Fibroblast of mammary gland (primary cell): ENCODE results near the gene PTX3.

Source experiments
- DNase-seq: peaks from one replicate; pipeline ENCODE4 v3.0.0-alpha.2; 2010; ENCODE audit warnings: low read depth
- H3K4me3 ChIP-seq: 2 replicates; pipeline ENCODE4 v1.5.1; 2011; ENCODE audit warnings: low read depth, mild to moderate bottlenecking, low read length, moderate library complexity; ENCODE audit not compliant: control insufficient read depth
- CTCF ChIP-seq: conservative IDR thresholded peaks from 2 replicates; pipeline ENCODE4 v1.5.1; 2011; ENCODE audit warnings: low read depth, low read length, inconsistent platforms; ENCODE audit not compliant: control insufficient read depth, insufficient read depth

The PTX3 gene

GRCh38 chr3:157441102-157441624 is 4.5 kb downstream of the PTX3 start:
- H3K4me3 ChIP-seq = no peak overlapping the region
- no peak for DNase-seq
- no peak for TF ChIP-seq CTCF

GRCh38 chr3:157442729-157443128 is 6.1 kb downstream of the PTX3 start:
- no peak overlapping the region for H3K4me3 ChIP-seq
- TF ChIP-seq CTCF = no peak
- peak; percentile 74 for DNase-seq

DNA sequence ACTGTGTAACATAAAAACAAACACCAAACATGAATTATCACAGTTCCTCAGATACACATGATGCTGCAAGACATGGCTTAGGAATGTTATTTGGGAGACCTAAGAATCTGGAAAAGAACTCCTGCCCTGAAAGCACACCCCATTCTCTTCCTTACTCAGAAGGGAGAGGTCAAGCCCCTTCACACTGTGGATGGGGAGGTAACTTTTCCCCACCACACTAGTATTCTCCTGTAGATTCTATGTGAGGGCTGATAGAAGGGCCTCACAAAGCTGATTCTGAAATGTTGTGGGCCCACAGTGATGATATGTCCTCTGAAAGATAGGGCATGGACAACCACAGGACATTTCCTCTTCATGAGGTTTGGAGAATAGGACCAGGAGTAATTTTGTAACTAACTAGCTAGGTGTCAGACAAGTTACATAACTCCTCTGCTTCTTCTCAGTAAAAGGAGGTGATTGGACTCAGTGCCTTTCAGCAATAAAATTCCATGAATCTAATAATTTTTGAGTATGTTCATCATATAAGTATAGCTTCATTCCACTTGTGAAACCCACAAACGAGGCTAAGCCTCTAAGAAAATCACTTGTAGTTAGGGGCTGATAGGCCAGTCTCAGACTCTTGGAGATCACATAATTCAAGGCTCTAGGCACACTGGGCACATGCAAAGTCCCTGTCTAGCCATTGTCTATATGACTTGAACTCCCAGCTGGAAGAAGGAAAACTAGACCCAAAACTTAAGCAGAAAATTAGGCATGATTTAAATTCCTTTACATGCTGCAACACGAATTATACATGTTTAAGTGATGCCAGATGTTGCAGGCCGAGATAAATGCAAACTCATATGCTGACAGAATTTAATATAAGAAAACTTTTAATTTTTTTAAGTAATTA is 7.5 kb downstream of the PTX3 start:
- no peak for TF ChIP-seq CTCF
- DNase-seq = peak; percentile 78

DNA sequence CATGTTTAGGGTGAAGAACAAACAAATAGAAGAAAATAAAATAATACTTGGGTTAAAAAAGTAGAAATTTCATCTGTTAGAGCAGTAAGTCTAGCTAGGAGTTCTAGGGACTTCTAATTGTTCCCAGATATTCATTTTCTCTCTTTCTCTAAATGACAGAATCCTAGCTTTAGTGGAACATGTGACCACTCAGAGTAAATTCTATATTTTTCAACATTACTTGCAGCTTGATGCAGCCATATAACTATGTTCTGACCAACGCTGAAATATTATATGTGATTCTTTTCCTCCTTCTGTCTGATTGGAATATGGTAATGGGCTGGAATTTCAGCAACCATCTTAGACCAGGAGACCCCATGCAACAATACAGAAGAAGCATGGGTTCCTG is 8.1 kb downstream of the PTX3 start:
- TF ChIP-seq CTCF = no peak
- no peak overlapping the region for H3K4me3 ChIP-seq
- peak; percentile 48 for DNase-seq

More for the DNA sequence above, 7.5 kb downstream of the PTX3 start:
- H3K4me3 ChIP-seq = no peak overlapping the region

- H3K4me3 ChIP-seq = no peak overlapping the region
- TF ChIP-seq CTCF = no peak
- DNase-seq = peak; percentile 88
Measured at GRCh38 chr3:157445857-157446256, 9.2 kb downstream of the PTX3 start.

DNA sequence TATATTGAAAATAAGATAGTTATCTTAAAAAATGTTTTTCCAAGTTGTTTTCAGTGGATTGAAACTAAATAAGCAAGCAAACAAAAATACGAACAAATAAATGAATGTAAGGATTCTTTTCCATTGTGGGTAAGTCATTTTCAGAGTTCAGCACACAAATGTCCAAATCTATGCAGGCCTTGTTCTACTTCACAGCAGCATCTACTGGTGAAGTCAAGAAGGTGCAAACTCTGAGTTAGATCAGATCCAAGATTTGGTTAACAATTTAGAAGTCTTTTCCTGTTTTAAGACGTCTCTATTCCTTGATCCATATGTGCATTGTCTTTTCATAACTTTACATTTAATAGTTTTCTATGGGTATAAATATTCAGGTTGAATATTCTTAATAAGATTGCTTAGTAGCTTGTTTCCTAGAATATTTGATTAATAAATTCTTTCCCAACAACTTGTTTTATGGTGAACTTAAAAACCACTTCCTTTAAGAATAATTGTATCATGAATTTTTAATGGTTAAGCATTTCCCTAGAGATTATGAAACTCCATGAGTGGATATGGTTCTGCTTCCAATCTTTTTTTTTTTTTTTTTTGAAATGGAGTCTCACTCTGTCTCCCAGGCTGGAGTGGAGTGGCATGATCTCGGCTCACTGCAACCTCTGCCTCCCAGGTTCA is 10.5 kb downstream of the PTX3 start:
- DNase-seq = peak; percentile 76
- no peak overlapping the region for H3K4me3 ChIP-seq
- TF ChIP-seq CTCF = peak; percentile 83
